K562 (cell line): Measurements from ENCODE around the gene POLRMT. TPM values are rescaled to one million over a fixed set of nuclear protein-coding genes. Genes with fewer than 3 reads are reported as not detected.
A peak's percentile ranks its signal among the peaks of the same experiment; 100 is the strongest.

ENCODE experiments used
- CBFA2T3 ChIP-seq: fragments of 450-650 bp; IDR thresholded peaks from 2 replicates; pipeline ENCODE4 v1.6.1; 2017
- CHD1 ChIP-seq: fragments of 200-600 bp; sonication (generic); IDR thresholded peaks from one replicate; pipeline ENCODE4 v1.6.1; 2012; ENCODE audit warnings: mild to moderate bottlenecking, moderate library complexity, low read length, inconsistent platforms
- ILK ChIP-seq: fragments of 450-650 bp; IDR thresholded peaks from 2 replicates; pipeline ENCODE4 v1.6.1; 2016; ENCODE audit warnings: missing genetic modification characterization, low read depth, mild to moderate bottlenecking, missing compliant biosample characterization, moderate library complexity, borderline replicate concordance
- MXD1 ChIP-seq: fragments of 250-450 bp; sonication (Bioruptor Pico); IDR thresholded peaks from 2 replicates; pipeline ENCODE4 v1.8.0; 2021; ENCODE audit warnings: borderline replicate concordance, mild to moderate bottlenecking, moderate library complexity; ENCODE audit not compliant: poor library complexity, severe bottlenecking
- NFXL1 ChIP-seq: fragments of 450-650 bp; formaldehyde crosslinking; IDR thresholded peaks from 2 replicates; pipeline ENCODE4 v1.4.0; 2021; ENCODE audit warnings: mild to moderate bottlenecking
- NR2C1 ChIP-seq, 2 experiments: fragments of 450-650 bp; IDR thresholded peaks; 2 replicates each; pipeline ENCODE4 v1.6.1; 2017; ENCODE audit warnings: mild to moderate bottlenecking in 2 of 2, antibody characterized with exemption in 1 of 2, inconsistent platforms in 1 of 2, missing compliant biosample characterization in 1 of 2, missing genetic modification characterization in 1 of 2
- PHF21A ChIP-seq: fragments of 450-650 bp; IDR thresholded peaks from 2 replicates; pipeline ENCODE4 v1.6.1; 2017; ENCODE audit warnings: low read depth, borderline replicate concordance
- PTTG1 ChIP-seq: fragments of 450-650 bp; IDR thresholded peaks from 2 replicates; pipeline ENCODE4 v1.6.1; 2016; ENCODE audit warnings: low read depth, mild to moderate bottlenecking, missing genetic modification characterization, missing compliant biosample characterization
- SMARCC2 ChIP-seq: fragments of 450-650 bp; IDR thresholded peaks from 2 replicates; pipeline ENCODE4 v1.6.1; 2017; ENCODE audit warnings: antibody characterized with exemption, moderate library complexity, mild to moderate bottlenecking, low read depth
- SP1 ChIP-seq: sonication (generic); formaldehyde crosslinking; IDR thresholded peaks from 2 replicates; pipeline ENCODE4 v1.8.1; 2022; ENCODE audit warnings: mild to moderate bottlenecking, missing genetic modification reagents
- STAT6 ChIP-seq: sonication (generic); formaldehyde crosslinking; IDR thresholded peaks from 2 replicates; pipeline ENCODE4 v1.8.1; 2023; ENCODE audit warnings: mild to moderate bottlenecking, missing genetic modification reagents
- TAF1 ChIP-seq: IDR thresholded peaks from 2 replicates; pipeline ENCODE4 v1.6.1; 2011; ENCODE audit warnings: mild to moderate bottlenecking, low read length, moderate library complexity; ENCODE audit not compliant: insufficient read depth, control insufficient read depth, severe bottlenecking; ENCODE audit errors: extremely low read depth
- ZNF12 ChIP-seq: sonication (generic); formaldehyde crosslinking; IDR thresholded peaks from 2 replicates; pipeline ENCODE4 v1.4.0; 2020; ENCODE audit warnings: mild to moderate bottlenecking, missing genetic modification reagents
- ZNF124 ChIP-seq: sonication (generic); formaldehyde crosslinking; IDR thresholded peaks from 2 replicates; pipeline ENCODE4 v1.8.1; 2022; ENCODE audit warnings: missing genetic modification reagents
- ZNF324 ChIP-seq: fragments of 250-450 bp; sonication (Bioruptor Pico); IDR thresholded peaks from 2 replicates; pipeline ENCODE4 v1.4.0; 2020; ENCODE audit warnings: mild to moderate bottlenecking
- ZNF41 ChIP-seq: fragments of 250-450 bp; sonication (Bioruptor Pico); conservative IDR thresholded peaks from 2 replicates; pipeline ENCODE4 v1.4.0; 2020; ENCODE audit warnings: mild to moderate bottlenecking
- ZNF57 ChIP-seq: fragments of 450-650 bp; formaldehyde crosslinking; IDR thresholded peaks from 2 replicates; pipeline ENCODE4 v1.4.0; 2020; ENCODE audit warnings: mild to moderate bottlenecking, moderate library complexity
- ZNF766 ChIP-seq: fragments of 200-800 bp; sonication (Bioruptor generic); conservative IDR thresholded peaks from 2 replicates; pipeline ENCODE4 v1.6.1; 2016; ENCODE audit warnings: missing genetic modification characterization, missing compliant biosample characterization
- polyA plus RNA-seq, 8 experiments: library from polyadenylated mRNA; depleted of rRNA in 4 of 8; stranded (reverse) in 5 of 8; unstranded in 3 of 8; fragments of >200 nt; fragmentation: Nextera tagmentation in 2 of 8; fragmentation: Illumina TruSeq in 1 of 8; extraction: Ambion mirVana in 2 of 8; extraction: Trizol in 1 of 8; gene quantifications; 2 replicates each; pipeline versions ENCODE4 v1.2.1 to v1.2.3, GENCODE V29; 2011 to 2014; ENCODE audit warnings: inconsistent platforms in 1 of 8, missing spikeins in 1 of 8
- total RNA-seq, 7 experiments: library from RNA; depleted of rRNA in 6 of 7; stranded (reverse); fragments of >200 nt in 6 of 7; fragmentation: Illumina TruSeq in 2 of 7; extraction: Trizol in 2 of 7; gene quantifications; 2 replicates each; pipeline versions ENCODE4 v1.2.1 to v1.2.3, GENCODE V29; 2011 to 2021; ENCODE audit warnings: low replicate concordance in 1 of 7
- TF ChIP-seq, protein P1 (sequence below): conservative IDR thresholded peaks from 2 replicates; pipeline ENCODE4 v1.6.1; 2011; ENCODE audit warnings: low read depth, mild to moderate bottlenecking, low read length; ENCODE audit not compliant: control insufficient read depth
- TF ChIP-seq, protein P2 (sequence below): fragments of 250-450 bp; sonication (Bioruptor Pico); IDR thresholded peaks from 2 replicates; pipeline ENCODE4 v1.8.0; 2022; ENCODE audit warnings: moderate library complexity, mild to moderate bottlenecking, inconsistent platforms

Gene POLRMT
- total and polyA plus RNA-seq, 9 of the 15 experiments (the other 6 are each of a cell fraction or from before 2014, with no cell fraction given), result 30.3 to 144 (median 68.0) TPM

DNA sequence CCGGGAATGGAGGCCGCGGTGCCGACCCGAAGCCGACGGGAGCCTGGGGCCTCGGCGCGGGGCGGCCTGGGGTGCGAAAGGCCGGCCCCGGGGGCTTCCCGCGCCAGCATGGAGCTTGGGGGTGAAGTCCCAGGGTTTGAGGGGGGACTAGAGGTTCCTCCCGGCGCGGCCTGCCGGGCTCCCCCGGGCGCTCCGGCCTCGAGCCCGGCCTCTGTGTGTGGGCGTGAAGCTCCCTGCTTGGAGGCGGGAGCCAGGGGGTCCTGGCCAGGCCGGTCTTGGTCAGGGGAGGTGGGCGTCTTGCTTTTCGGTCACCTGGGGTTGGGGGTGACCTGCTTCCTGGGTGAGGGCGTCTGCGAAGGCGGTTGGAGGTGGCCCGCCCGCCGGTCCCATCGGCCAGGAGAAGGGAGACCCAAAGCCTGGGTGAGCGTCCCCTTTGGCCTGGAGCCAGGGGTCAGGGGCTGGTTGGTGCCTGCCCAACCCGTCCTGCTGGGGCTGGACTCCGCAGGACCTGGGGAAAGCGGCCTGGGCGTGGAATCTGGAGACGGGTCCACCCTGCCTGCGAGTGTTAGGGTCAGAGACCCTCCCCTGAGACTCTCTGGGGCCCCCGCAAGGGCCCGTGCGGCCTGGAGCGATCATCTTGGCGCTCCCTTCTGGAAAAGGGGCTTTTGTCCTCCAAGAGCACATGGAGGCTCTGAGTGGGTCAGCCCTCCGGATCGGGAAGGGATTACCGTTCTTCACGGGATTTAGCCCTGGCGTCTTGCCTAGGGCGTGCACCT lies 60.4 kb downstream of the POLRMT start (continued):
- TF ChIP-seq, protein P1, sequence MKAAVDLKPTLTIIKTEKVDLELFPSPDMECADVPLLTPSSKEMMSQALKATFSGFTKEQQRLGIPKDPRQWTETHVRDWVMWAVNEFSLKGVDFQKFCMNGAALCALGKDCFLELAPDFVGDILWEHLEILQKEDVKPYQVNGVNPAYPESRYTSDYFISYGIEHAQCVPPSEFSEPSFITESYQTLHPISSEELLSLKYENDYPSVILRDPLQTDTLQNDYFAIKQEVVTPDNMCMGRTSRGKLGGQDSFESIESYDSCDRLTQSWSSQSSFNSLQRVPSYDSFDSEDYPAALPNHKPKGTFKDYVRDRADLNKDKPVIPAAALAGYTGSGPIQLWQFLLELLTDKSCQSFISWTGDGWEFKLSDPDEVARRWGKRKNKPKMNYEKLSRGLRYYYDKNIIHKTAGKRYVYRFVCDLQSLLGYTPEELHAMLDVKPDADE, result 0 out of 2 replicates have a peak, but pooled peaks have one; percentile 28
- TF ChIP-seq SMARCC2, result no peak
- no peak for TF ChIP-seq ZNF41 (CRISPR knock-in tag)
- no peak for TF ChIP-seq ZNF324 (CRISPR knock-in tag)
- no peak for TF ChIP-seq TAF1
- 0 out of 2 replicates have a peak, but pooled peaks have one; percentile 9 for TF ChIP-seq ZNF12 (CRISPR knock-in tag)
- TF ChIP-seq, protein P2, sequence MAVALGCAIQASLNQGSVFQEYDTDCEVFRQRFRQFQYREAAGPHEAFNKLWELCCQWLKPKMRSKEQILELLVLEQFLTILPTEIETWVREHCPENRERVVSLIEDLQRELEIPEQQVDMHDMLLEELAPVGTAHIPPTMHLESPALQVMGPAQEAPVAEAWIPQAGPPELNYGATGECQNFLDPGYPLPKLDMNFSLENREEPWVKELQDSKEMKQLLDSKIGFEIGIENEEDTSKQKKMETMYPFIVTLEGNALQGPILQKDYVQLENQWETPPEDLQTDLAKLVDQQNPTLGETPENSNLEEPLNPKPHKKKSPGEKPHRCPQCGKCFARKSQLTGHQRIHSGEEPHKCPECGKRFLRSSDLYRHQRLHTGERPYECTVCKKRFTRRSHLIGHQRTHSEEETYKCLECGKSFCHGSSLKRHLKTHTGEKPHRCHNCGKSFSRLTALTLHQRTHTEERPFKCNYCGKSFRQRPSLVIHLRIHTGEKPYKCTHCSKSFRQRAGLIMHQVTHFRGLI (CRISPR knock-in tag), result no peak
- TF ChIP-seq ZNF57, result no peak
- TF ChIP-seq CHD1, result peak; percentile 97
- no peak for TF ChIP-seq MXD1 (CRISPR knock-in tag)
- TF ChIP-seq PTTG1 (tag), result no peak
- no peak for TF ChIP-seq ZNF766 (CRISPR knock-in tag)
- TF ChIP-seq ILK (tag), result no peak
- TF ChIP-seq NR2C1 (IDR thresholded peaks at IDR 0.05), result no peak
- TF ChIP-seq NR2C1 (tag; IDR thresholded peaks at IDR 0.05), result no peak
- TF ChIP-seq SP1 (CRISPR knock-in tag), result peak; percentile 56; the same call in 1 of the 2 replicates
- TF ChIP-seq PHF21A, result no peak
- TF ChIP-seq CBFA2T3, result no peak
- TF ChIP-seq NFXL1, result no peak
- no peak for TF ChIP-seq STAT6
- TF ChIP-seq ZNF124, result peak; percentile 35; the same call in 1 of the 2 replicates
